ENCODE measurements around the gene IGSF3. TPM values are rescaled to one million over a fixed set of nuclear protein-coding genes. Genes with fewer than 3 reads are reported as not detected.

Gene IGSF3
- total RNA-seq, 1 donor from 2014 or later: 27.2 TPM

- TF ChIP-seq, protein P1, sequence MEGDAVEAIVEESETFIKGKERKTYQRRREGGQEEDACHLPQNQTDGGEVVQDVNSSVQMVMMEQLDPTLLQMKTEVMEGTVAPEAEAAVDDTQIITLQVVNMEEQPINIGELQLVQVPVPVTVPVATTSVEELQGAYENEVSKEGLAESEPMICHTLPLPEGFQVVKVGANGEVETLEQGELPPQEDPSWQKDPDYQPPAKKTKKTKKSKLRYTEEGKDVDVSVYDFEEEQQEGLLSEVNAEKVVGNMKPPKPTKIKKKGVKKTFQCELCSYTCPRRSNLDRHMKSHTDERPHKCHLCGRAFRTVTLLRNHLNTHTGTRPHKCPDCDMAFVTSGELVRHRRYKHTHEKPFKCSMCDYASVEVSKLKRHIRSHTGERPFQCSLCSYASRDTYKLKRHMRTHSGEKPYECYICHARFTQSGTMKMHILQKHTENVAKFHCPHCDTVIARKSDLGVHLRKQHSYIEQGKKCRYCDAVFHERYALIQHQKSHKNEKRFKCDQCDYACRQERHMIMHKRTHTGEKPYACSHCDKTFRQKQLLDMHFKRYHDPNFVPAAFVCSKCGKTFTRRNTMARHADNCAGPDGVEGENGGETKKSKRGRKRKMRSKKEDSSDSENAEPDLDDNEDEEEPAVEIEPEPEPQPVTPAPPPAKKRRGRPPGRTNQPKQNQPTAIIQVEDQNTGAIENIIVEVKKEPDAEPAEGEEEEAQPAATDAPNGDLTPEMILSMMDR (conservative IDR thresholded peaks at IDR 0.05): no peak
- Mint-ChIP-seq H3K4me1 (peaks cover 36% of the 10 kb centered on the region), H3K27me3 (ENCODE audit: low read depth) (no peaks in the 10 kb centered on the region), H3K36me3 (ENCODE audit: low read depth) (peaks cover 2% of the 10 kb centered on the region), H3K4me3 (no peak overlapping the region), H3K27ac (ENCODE audit: unreplicated experiment) (no peak overlapping the region), H3K9me3 (no peaks in the 10 kb centered on the region)
- no peak for DNase-seq (ENCODE audit: low read depth, low spot score)
Measured at GRCh38 chr1:116587501-116588227, 79.9 kb downstream of the IGSF3 start.

DNA sequence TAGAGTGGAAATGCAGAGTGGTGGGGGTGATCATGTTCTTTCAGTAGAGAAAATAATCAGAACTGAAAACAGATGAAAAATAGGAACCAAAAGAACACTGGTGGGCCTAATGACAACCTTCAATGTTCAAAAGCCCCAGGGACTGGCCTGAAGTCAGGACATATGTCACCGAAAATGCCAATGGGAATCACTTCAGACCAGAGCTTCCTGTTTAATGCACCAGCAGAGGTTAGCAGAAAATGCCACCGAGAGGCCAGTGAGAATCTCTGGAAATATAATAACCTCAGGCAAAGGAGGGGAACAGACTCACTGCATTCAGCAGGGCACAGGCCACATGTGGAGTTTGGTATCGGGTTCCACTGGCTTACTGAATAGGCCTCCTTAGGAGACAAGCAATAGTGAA, 80.8 kb downstream of the IGSF3 start:
- DNase-seq (ENCODE audit: low read depth, low spot score): no peak
- TF ChIP-seq, protein P1 (conservative IDR thresholded peaks at IDR 0.05): no peak
- Mint-ChIP-seq H3K9me3 (no peaks in the 10 kb centered on the region), H3K27me3 (ENCODE audit: low read depth) (no peaks in the 10 kb centered on the region), H3K4me1 (peaks cover 28% of the 10 kb centered on the region), H3K36me3 (ENCODE audit: low read depth) (peaks cover 2% of the 10 kb centered on the region), H3K27ac (ENCODE audit: unreplicated experiment) (no peak overlapping the region), H3K4me3 (no peak overlapping the region)

- peaks cover 2% of the 10 kb centered on the region for H3K36me3 Mint-ChIP-seq (ENCODE audit: low read depth)
- H3K9me3 Mint-ChIP-seq: no peaks in the 10 kb centered on the region
- H3K27ac Mint-ChIP-seq (ENCODE audit: unreplicated experiment): no peak overlapping the region
- TF ChIP-seq, protein P1 (conservative IDR thresholded peaks at IDR 0.05): no peak
- no peak for DNase-seq (ENCODE audit: low read depth, low spot score)
- H3K27me3 Mint-ChIP-seq (ENCODE audit: low read depth): no peaks in the 10 kb centered on the region
- H3K4me1 Mint-ChIP-seq: peaks cover 24% of the 10 kb centered on the region
- no peak overlapping the region for H3K4me3 Mint-ChIP-seq
Measured at GRCh38 chr1:116585886-116586285, 81.6 kb downstream of the IGSF3 start.

- no peaks in the 10 kb centered on the region for H3K27me3 Mint-ChIP-seq (ENCODE audit: low read depth)
- no peak overlapping the region for H3K4me3 Mint-ChIP-seq
- H3K4me1 Mint-ChIP-seq: peaks cover 5% of the 10 kb centered on the region
Measured at GRCh38 chr1:116581323-116581885, 86.1 kb downstream of the IGSF3 start.

GRCh38 chr1:116580446-116581322, 86.8 kb downstream of the IGSF3 start:
- no peak for DNase-seq (ENCODE audit: low read depth, low spot score)
- Mint-ChIP-seq H3K9me3 (no peaks in the 10 kb centered on the region), H3K36me3 (ENCODE audit: low read depth) (peaks cover 2% of the 10 kb centered on the region), H3K27ac (ENCODE audit: unreplicated experiment) (no peak overlapping the region), H3K4me1 (no peaks in the 10 kb centered on the region), H3K4me3 (no peak overlapping the region), H3K27me3 (ENCODE audit: low read depth) (no peaks in the 10 kb centered on the region)
- TF ChIP-seq, protein P1 (conservative IDR thresholded peaks at IDR 0.05): no peak

More at GRCh38 chr1:116581323-116581885, 86.1 kb downstream of the IGSF3 start:
- Mint-ChIP-seq H3K36me3 (ENCODE audit: low read depth) (peaks cover 2% of the 10 kb centered on the region), H3K9me3 (no peaks in the 10 kb centered on the region), H3K27ac (ENCODE audit: unreplicated experiment) (no peak overlapping the region)
- TF ChIP-seq, protein P1 (conservative IDR thresholded peaks at IDR 0.05): no peak
- DNase-seq (ENCODE audit: low read depth, low spot score): no peak
